B cell (primary cell): ENCODE measurements around the gene EXOC3L1. TPM values are rescaled to one million over a fixed set of nuclear protein-coding genes. Genes with fewer than 3 reads are reported as not detected.

Source experiments
- ATAC-seq: fragments of 200-7000 bp; cut with Tn5 transposase; one replicate; pipeline ENCODE4 v1.10.0; 2021; ENCODE audit warnings: low read depth, mild to moderate bottlenecking, moderate number of reproducible peaks, moderate library complexity
- CTCF ChIA-PET: fragments of 350-600 bp; sonication (Branson Sonifier 250); formaldehyde crosslinking; loops from one replicate; lab custom pipeline; 2021; ENCODE audit warnings: antibody characterized with exemption, inconsistent platforms; lab: Charles Lee
- POLR2A ChIA-PET: fragments of 350-600 bp; sonication (Branson Sonifier 250); formaldehyde crosslinking; loops from one replicate; lab custom pipeline; 2021; ENCODE audit warnings: antibody characterized with exemption; lab: Charles Lee
- DNase-seq: peaks from one replicate; pipeline ENCODE4 v3.0.0; 2013
- H2AFZ ChIP-seq: 2 replicates; pipeline ENCODE4 v1.6.1; 2012; ENCODE audit warnings: mild to moderate bottlenecking, low read depth, low read length; ENCODE audit not compliant: insufficient read depth, poor library complexity, severe bottlenecking
- H3K27ac ChIP-seq, 2 donors: 1 replicate in 1 of 2; 2 replicates in 1 of 2; pipeline ENCODE4 v1.5.1; 2012 to 2013; ENCODE audit warnings: low read length in 2 of 2, mild to moderate bottlenecking in 2 of 2, moderate library complexity in 1 of 2
- H3K27me3 ChIP-seq, 4 experiments: fragments of 200-600 bp in 1 of 4; sonication (generic) in 1 of 4; replicated peaks in 1 of 4; 1 replicate in 2 of 4; 2 replicates in 2 of 4; pipeline versions ENCODE4 v1.6.1 to v1.7.0; 2013 to 2016; ENCODE audit warnings: low read length in 3 of 4, mild to moderate bottlenecking in 2 of 4, mixed read lengths in 1 of 4, moderate library complexity in 1 of 4; ENCODE audit not compliant: insufficient read depth in 4 of 4, control insufficient read depth in 3 of 4; ENCODE audit errors: control extremely low read depth in 1 of 4
- H3K36me3 ChIP-seq, 2 experiments: replicated peaks in 1 of 2; 1 replicate in 1 of 2; 2 replicates in 1 of 2; pipeline versions ENCODE4 v1.6.1 to v1.7.1; 2013; ENCODE audit warnings: low read length in 1 of 2; ENCODE audit not compliant: insufficient read depth in 2 of 2, control insufficient read depth in 1 of 2; ENCODE audit errors: control extremely low read depth in 1 of 2, extremely low read depth in 1 of 2
- H3K4me1 ChIP-seq, 2 donors: fragments of 200-600 bp in 1 of 2; sonication (generic) in 1 of 2; 1 replicate in 1 of 2; 2 replicates in 1 of 2; pipeline versions ENCODE4 v1.5.1 to v1.6.1; 2013 to 2017; ENCODE audit warnings: low read length in 2 of 2; ENCODE audit not compliant: control insufficient read depth in 2 of 2, insufficient read depth in 2 of 2
- H3K4me2 ChIP-seq: replicated peaks from 2 replicates; pipeline ENCODE3; 2012; ENCODE audit warnings: mild to moderate bottlenecking, low read depth, low read length; ENCODE audit not compliant: poor library complexity, severe bottlenecking
- H3K4me3 ChIP-seq, 5 experiments: fragments of 200-600 bp in 1 of 5; sonication (generic) in 1 of 5; 1 replicate in 3 of 5; 2 replicates in 2 of 5; pipeline versions ENCODE4 v1.5.1 to v1.7.0; 2011 to 2016; ENCODE audit warnings: low read length in 4 of 5, mild to moderate bottlenecking in 4 of 5, low read depth in 2 of 5, control low read depth in 1 of 5, moderate library complexity in 1 of 5; ENCODE audit not compliant: insufficient read depth in 1 of 5; ENCODE audit errors: control extremely low read depth in 1 of 5, extremely low read depth in 1 of 5
- H3K79me2 ChIP-seq: fragments of 200-600 bp; sonication (generic); one replicate; pipeline ENCODE4 v1.6.0; 2016; ENCODE audit warnings: low read length; ENCODE audit not compliant: control insufficient read depth, insufficient read depth
- H3K9ac ChIP-seq: fragments of 200-600 bp; sonication (generic); 2 replicates; pipeline ENCODE4 v1.6.1; 2017; ENCODE audit warnings: mild to moderate bottlenecking, low read length, moderate library complexity
- H3K9me3 ChIP-seq, 3 donors: one replicate each; pipeline versions ENCODE4 v1.6.1 to v1.7.1; 2013; ENCODE audit warnings: low read length in 2 of 3; ENCODE audit not compliant: control insufficient read depth in 2 of 3, insufficient read depth in 1 of 3; ENCODE audit errors: control extremely low read depth in 1 of 3
- H4K20me1 ChIP-seq: 2 replicates; pipeline ENCODE4 v1.6.0; 2012; ENCODE audit warnings: mild to moderate bottlenecking, low read length; ENCODE audit not compliant: insufficient read depth, control insufficient read depth, poor library complexity, severe bottlenecking
- H3K27ac Mint-ChIP-seq: one replicate; pipeline ENCODE4 v1.8.0; 2021; ENCODE audit warnings: mixed read lengths
- H3K27me3 Mint-ChIP-seq: one replicate; pipeline ENCODE4 v1.8.0; 2021; ENCODE audit warnings: mixed read lengths
- H3K4me1 Mint-ChIP-seq: one replicate; pipeline ENCODE4 v1.8.0; 2021; ENCODE audit warnings: mixed read lengths
- H3K4me3 Mint-ChIP-seq: one replicate; pipeline ENCODE4 v1.8.0; 2021; ENCODE audit warnings: mixed read lengths
- H3K9me3 Mint-ChIP-seq: one replicate; pipeline ENCODE4 v1.8.0; 2022; ENCODE audit warnings: mixed read lengths; ENCODE audit not compliant: insufficient read depth
- CTCF ChIP-seq: fragments of 200-600 bp; IDR thresholded peaks from one replicate; pipeline ENCODE4 v1.8.0; 2022; ENCODE audit warnings: antibody characterized with exemption, mild to moderate bottlenecking
- EZH2 ChIP-seq: IDR thresholded peaks from 2 replicates; pipeline ENCODE4 v1.6.1; 2012; ENCODE audit warnings: borderline replicate concordance, low read depth, mild to moderate bottlenecking, moderate library complexity, low read length; ENCODE audit not compliant: insufficient read depth, poor library complexity, severe bottlenecking
- WGBS: methylation state at CpG from one replicate; pipeline ENCODE4 v1.1.5; 2013; ENCODE audit warnings: missing lambda C conversion rate; ENCODE audit not compliant: insufficient coverage; 5-methylcytosine and 5-hydroxymethylcytosine counted together
- intact Hi-C: fragments of 100-400 bp; cut with micrococcal nuclease; formaldehyde crosslinking; loops from one replicate; pipeline ENCODE4 v1.10.0; 2022
- polyA plus RNA-seq: library from polyadenylated mRNA; depleted of rRNA; stranded (reverse); fragments of >200 nt; gene quantifications from 2 replicates; pipeline ENCODE4 v1.2.3, GENCODE V29; 2012
- total RNA-seq, 2 donors: library from RNA; stranded (reverse); fragments of 120-200 nt in 1 of 2; gene quantifications; 1 replicate in 1 of 2; 2 replicates in 1 of 2; pipeline versions ENCODE4 v1.2.3 to v1.2.4, GENCODE V29; 2013 to 2022

EXOC3L1 gene
- total and polyA plus RNA-seq, 2 donors (not counting 1 experiment from before 2014, with no cell fraction given), result not detected

GRCh38 chr16:67183627-67184452 is 6.1 kb downstream of the EXOC3L1 start, which contains the start of gene MATCAP1:
Gene MATCAP1, minus strand, starts transcription at chr16:67183963. Its CDS starts 3,353 bp downstream, at chr16:67180610.
- under 1% methylated on average over 77 of the region's 77 CpGs for WGBS
- H3K79me2 ChIP-seq, result no peaks in the 10 kb centered on the region
- Mint-ChIP-seq H3K27ac (peak within 1 kb of the TSS; percentile 50), H3K27me3 (peaks cover 13% of the 10 kb centered on the region), H3K9me3 (no peaks in the 10 kb centered on the region), H3K4me3 (peak within 1 kb of the TSS; percentile 93), H3K4me1 (peaks cover 13% of the 10 kb centered on the region)
- ChIA-PET CTCF (interaction anchor here (1.1 to 2.5 kb wide), 10 partner anchors 11 to 231 kb away, joined by 3 to 27 read pairs (median 7); partner anchors contain the start of genes FBXL8 and TRADD), POLR2A (interaction anchor here (0.6 to 1.1 kb wide), 2 partner anchors 23 to 60 kb away, joined by 3 to 4 read pairs; no protein-coding TSS in a partner anchor)
- H3K27ac ChIP-seq, result peak within 1 kb of the TSS; percentile 76 to 96
- peak within 1 kb of the TSS; percentile 66 to 95 (median 76) for H3K4me3 ChIP-seq
- peak within 1 kb of the TSS; percentile 99 for H3K4me2 ChIP-seq
- DNase-seq, result peak; percentile 98
- no peaks in the 10 kb centered on the region for H4K20me1 ChIP-seq
- H3K9ac ChIP-seq, result peak within 1 kb of the TSS; percentile 86
- intact Hi-C loops, result loop anchor here (1.0 to 2.0 kb wide), 7 partner anchors 8 to 237 kb away; partner anchors contain the start of genes CBFB, E2F4, FBXL8 and FHOD1
- peaks cover 20 to 22% of the 10 kb centered on the region in 2 donors for H3K4me1 ChIP-seq
- TF ChIP-seq EZH2 (no peak), CTCF (no peak)
- peak; percentile 96 for ATAC-seq
- H2AFZ ChIP-seq, result peak within 1 kb of the TSS; percentile 88
- peaks cover 0 to 39% (median 8%) of the 10 kb centered on the region in 4 experiments for H3K27me3 ChIP-seq
- H3K9me3 ChIP-seq, result peaks cover 0 to 3% (median 0%) of the 10 kb centered on the region in 3 donors
- no peaks in the 10 kb centered on the region for H3K36me3 ChIP-seq
